ENCODE data around the gene FSIP1.

- no peak for TF ChIP-seq CTCF (IDR thresholded peaks at IDR 0.05)
- TF ChIP-seq EP300 (IDR thresholded peaks at IDR 0.05), result no peak
Observed at GRCh38 chr15:39627451-39628143, 155.0 kb downstream of the FSIP1 start.

All from tibial nerve (tissue), 4 donors.